SK-N-SH treated with all-trans-retinoic acid at 6 μM for 48 hours (cell line): Measurements from ENCODE around the gene SAPCD2.

ENCODE experiments used
- ZC3H10 ChIP-seq: fragments of 250-450 bp; sonication (Bioruptor Pico); IDR thresholded peaks from 2 replicates; pipeline ENCODE4 v1.5.1; 2021; ENCODE audit warnings: mild to moderate bottlenecking, moderate library complexity
- TF ChIP-seq, protein P1 (sequence below): fragments of 250-450 bp; sonication (Bioruptor Pico); IDR thresholded peaks from 2 replicates; pipeline ENCODE4 v1.5.1; 2021; ENCODE audit warnings: mild to moderate bottlenecking, moderate library complexity

DNA sequence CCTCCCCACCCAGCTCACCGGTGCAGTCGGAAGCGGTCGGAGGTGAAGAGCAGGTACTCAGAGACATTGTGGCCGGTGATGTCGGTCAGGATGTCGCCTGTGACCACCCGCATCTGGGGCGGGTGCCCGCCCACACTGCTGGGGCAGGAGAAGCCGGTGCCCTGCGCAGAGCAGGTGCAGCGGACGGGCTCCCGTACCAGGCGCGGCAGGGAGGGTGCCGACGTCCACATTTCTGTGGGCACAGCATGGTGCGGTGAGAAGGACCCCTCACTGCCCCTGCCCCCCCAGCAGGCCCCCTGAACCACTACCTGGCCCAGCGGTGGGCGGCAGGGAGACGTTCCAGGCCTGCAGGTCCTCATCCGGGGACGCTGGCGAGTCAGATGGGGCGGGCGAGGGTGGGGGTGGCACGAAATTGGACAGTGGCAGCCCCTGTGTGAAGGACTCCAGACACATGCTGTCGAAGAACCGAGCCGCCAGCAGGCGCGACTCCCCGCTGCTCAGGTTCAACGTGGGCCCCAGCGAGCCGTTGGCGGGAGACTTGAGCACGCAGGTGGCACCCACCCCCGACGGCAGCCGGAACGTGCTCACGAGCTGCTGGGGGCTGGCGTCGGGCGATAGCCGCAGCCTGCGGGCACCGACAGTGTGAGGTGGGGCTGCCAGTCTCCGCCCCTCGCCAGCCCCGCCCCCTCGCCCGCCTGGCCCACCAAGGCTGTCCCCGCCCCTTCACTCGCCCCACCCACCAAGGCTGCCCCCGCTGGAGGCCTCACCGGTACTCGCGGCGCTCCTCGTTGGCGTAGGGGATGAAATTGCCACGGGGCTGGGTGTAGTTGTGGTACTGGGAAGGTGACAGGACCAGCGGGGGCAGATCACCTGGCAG, 57.4 kb downstream of the SAPCD2 start:
- TF ChIP-seq, protein P1, sequence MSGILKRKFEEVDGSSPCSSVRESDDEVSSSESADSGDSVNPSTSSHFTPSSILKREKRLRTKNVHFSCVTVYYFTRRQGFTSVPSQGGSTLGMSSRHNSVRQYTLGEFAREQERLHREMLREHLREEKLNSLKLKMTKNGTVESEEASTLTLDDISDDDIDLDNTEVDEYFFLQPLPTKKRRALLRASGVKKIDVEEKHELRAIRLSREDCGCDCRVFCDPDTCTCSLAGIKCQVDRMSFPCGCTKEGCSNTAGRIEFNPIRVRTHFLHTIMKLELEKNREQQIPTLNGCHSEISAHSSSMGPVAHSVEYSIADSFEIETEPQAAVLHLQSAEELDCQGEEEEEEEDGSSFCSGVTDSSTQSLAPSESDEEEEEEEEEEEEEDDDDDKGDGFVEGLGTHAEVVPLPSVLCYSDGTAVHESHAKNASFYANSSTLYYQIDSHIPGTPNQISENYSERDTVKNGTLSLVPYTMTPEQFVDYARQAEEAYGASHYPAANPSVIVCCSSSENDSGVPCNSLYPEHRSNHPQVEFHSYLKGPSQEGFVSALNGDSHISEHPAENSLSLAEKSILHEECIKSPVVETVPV (CRISPR knock-in tag), result no peak
- no peak for TF ChIP-seq ZC3H10 (CRISPR knock-in tag)
